HG03565 (cell line): ENCODE data around the gene MAG.

Experiments
- ATAC-seq: cut with Tn5 transposase; IDR thresholded peaks from one replicate; pipeline ENCODE4 v1.9.1; 2021; ENCODE audit warnings: mild to moderate bottlenecking, moderate library complexity; ENCODE audit not compliant: unreplicated experiment

MAG gene

DNA sequence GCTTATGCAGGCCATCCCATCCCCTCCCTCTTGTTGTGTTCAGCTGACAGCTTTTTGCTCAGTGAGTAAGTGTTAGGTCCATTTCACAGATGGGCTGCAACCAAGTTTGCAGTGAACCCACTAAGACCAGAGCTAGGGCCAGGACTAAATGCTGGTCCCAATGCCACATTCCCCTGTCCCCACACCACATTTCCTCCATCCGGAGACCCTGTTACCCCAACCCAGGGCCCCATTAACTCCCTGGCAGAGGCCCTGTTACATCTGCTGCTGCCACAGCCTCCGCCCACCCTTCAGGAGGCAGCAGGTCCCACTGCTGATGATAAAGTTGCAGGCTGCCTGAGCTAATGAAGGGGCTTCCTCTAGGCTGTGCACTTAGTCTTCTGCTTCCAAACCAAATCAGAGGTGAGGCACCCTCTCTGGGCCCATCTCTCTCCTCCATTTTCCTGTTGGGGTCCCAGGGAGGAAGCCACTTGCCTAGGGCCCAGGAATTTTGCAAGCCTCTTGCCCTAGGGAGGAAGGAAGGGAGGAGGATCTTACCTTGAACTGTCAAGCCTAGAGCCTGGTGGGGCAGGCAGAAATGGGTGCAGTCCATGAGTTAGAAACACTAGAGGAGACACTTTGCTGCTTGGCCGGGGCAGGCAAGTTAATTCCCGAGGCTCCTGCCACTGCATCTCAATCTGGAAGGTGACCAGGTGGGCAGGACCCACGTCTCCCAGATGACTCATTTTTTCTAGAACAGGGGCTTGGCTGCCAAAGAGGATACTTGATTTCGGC, 26.6 kb upstream of the MAG start:
- ATAC-seq, result no peak

DNA sequence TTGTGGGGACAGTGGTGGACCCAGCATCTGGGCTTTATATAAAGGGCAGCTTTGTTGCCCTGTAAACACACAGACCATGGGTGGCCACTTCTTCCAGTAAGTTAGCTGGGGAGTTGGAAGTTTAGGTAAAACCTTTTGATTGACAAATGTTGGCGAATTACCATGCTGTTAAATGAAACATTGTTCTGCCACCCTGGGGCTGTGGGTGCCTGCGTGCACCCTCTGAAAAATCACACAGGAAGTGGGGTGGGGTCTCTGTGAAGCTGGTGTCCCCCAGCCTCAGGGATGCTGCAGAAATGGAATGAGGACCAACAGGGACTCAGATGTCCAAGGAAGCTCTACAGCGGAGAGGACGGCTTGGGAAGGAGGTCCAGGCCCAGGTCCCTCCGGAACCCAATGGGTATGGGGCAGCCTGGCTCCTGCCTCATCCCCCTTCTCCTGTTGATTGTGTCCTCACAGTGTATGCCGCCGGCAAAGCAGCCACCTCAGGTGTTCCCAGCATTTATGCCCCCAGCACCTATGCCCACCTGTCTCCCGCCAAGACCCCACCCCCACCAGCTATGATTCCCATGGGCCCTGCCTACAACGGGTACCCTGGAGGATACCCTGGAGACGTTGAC, 26.0 kb upstream of the MAG start:
- ATAC-seq, result no peak

GRCh38 chr19:35266520-35267352, 25.2 kb upstream of the MAG start:
- no peak for ATAC-seq

- ATAC-seq, result no peak
Observed at GRCh38 chr19:35267353-35267817, 24.6 kb upstream of the MAG start.

DNA sequence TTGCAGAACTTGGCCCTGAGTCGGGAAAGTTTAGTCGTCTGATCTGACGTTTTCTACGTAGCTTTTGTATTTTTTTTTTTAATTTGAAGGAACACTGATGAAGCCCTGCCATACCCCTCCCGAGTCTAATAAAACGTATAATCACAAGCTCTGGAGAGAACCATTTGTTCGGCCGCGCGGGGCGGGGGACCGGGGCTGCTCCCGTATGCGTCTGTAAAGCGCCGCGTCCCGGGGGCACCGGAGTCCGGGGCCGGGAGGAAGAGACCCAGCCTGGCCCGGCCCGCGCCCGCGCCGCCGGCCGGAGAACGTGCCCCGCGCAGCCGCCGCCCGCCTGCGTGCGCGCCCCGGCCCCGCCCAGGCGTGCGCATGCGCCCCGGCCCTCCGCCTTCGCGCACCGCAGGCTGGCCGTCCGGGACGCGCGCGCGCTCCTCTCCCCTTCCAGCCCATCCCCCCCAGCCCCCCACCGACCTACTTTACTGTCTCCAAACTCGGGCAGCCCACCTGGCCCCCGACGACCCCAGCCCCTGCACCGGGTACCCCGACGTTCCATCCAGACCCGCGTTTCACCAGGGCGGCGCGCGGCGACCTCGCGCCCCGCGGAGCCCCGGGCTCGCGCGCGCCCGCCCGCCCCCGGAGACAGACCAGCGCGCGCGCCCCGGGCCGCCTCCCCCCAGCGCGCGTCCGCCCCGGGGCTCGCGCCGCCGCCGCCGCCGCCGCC, 24.0 kb upstream of the MAG start:
- peak; percentile 26 for ATAC-seq

GRCh38 chr19:35268536-35269437, 23.2 kb upstream of the MAG start, which contains the start of gene USF2:
TSS of gene USF2 (plus strand) at chr19:35268962. CDS start at chr19:35269102, 140 bp downstream.
- ATAC-seq, result peak; percentile 18

GRCh38 chr19:35269438-35270117, 22.4 kb upstream of the MAG start:
- ATAC-seq, result peak; percentile 49

DNA sequence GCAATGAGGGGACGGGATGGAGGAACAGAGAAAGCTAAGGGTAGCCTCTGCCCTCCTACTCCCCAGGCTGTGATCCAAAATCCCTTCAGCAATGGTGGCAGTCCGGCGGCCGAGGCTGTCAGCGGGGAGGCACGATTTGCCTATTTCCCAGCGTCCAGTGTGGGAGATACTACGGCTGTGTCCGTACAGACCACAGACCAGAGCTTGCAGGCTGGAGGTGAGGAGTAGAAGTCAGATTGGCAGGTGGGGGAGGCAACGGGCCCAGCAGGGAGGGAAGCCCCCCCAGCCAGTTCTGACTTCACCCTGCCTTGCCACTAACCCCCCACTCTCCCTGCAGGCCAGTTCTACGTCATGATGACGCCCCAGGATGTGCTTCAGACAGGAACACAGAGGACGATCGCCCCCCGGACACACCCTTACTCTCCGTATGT, 21.6 kb upstream of the MAG start:
- no peak for ATAC-seq

- no peak for ATAC-seq
Observed at GRCh38 chr19:35271546-35271945, 20.4 kb upstream of the MAG start.

DNA sequence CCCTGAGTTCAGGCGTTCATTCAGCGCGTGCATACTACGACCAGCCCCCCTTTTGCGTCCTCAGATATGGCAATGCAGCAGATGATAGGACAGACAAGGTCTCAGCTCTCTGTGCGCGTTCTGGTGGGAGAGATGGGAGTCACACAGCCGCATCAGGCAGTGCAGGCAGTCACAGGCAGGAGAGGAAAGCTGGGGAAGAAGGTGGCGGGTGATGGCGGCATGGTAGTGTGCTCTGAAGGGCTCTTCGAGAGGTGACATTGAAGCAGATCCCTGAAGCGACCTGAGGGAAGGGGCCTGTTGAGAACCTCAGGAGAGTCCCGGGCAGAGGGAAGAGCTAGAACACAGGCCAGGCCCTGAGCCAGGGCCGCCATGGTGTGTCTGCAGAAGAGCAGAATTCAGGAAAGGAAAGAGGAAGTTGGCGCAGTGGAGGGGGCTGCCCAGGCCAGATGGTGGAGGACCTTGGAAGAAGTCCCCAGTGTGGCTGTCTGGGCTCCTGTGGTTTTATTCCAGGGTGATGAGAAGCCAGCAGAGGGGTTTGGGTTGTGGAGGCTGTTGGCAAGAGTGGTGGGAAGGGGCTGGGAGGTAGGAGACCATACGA, 19.7 kb upstream of the MAG start:
- no peak for ATAC-seq

GRCh38 chr19:35272954-35273649, 18.9 kb upstream of the MAG start:
- ATAC-seq, result no peak

GRCh38 chr19:35273686-35274259, 18.2 kb upstream of the MAG start:
- ATAC-seq, result no peak

DNA sequence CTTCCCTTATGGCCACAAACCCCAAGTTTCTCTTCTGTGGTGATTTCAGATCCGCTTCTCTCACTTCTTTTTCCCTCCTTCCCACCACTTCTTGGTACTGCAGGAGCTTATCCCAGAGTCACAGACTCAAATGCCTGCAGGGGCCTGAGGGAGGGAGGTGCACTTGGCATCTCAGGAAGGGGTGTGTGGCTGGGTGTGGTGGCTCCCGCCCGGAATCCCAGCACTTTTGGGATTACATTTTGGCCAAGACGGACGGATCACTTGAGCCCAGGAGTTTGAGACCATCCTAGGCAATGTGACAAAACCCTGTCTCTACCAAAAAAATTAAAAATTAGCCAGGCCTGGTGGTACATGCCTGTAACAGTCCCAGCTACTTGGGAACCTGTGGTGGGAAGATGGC, 17.6 kb upstream of the MAG start:
- no peak for ATAC-seq

GRCh38 chr19:35276706-35277281, 15.2 kb upstream of the MAG start:
- ATAC-seq, result no peak

DNA sequence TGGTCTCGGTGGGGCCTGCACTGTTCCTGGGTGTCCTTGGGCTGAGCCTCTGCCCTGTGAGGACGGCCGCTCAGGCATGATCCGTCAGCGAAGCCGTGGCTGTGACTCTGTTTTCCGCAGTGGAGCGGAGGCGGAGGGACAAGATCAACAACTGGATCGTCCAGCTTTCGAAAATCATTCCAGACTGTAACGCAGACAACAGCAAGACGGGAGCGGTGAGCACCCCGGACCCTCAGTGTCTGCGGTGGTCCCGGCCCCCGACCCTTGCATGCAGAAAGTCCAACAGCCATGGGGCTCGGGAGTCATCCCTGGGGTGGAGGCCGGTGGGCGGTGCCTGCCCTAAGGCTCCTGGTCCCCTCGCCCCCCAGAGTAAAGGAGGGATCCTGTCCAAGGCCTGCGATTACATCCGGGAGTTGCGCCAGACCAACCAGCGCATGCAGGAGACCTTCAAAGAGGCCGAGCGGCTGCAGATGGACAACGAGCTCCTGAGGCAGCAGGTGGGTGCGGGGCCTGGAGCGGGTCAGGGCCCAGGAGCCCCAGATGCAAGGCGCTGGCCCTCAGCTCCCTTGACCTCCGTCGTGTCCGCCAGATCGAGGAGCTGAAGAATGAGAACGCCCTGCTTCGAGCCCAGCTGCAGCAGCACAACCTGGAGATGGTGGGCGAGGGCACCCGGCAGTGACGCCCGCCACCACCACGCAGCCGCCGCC, 13.2 kb upstream of the MAG start:
- no peak for ATAC-seq

DNA sequence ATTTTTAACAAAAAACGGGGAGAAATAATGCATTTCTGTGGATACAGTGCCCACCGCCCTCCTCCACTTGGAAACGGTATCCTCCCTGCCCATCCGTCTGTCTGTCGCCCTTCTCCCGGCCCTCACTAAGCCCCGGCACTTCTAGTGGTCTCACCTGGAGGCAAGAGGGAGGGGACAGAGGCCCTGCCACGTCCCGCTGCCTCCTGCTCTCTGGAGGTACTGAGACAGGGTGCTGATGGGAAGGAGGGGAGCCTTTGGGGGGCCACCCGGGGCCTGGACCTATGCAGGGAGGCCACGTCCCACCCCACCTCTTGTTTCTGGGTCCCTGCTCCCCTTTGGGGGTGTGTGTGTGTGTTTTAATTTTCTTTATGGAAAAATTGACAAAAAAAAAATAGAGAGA, 12.6 kb upstream of the MAG start:
- ATAC-seq, result no peak
